HG02588 (cell line): ENCODE results near the gene SCFD2.

Experiments used
- ATAC-seq: cut with Tn5 transposase; IDR thresholded peaks from one replicate; pipeline ENCODE4 v1.9.1; 2021; ENCODE audit warnings: mild to moderate bottlenecking, moderate library complexity; ENCODE audit not compliant: unreplicated experiment

Gene SCFD2

GRCh38 chr4:52904421-52904820, 461.4 kb downstream of the SCFD2 start:
- ATAC-seq: no peak

GRCh38 chr4:52903273-52903672, 462.6 kb downstream of the SCFD2 start:
- no peak for ATAC-seq

- no peak for ATAC-seq
Observed at GRCh38 chr4:52894443-52894842, 471.4 kb downstream of the SCFD2 start.

GRCh38 chr4:52892880-52893279, 473.0 kb downstream of the SCFD2 start:
- no peak for ATAC-seq

GRCh38 chr4:52891743-52892142, 474.1 kb downstream of the SCFD2 start:
- ATAC-seq: no peak

GRCh38 chr4:52890521-52890791, 475.4 kb downstream of the SCFD2 start:
- ATAC-seq: no peak

- ATAC-seq: no peak
Observed at GRCh38 chr4:52889778-52890520, 475.9 kb downstream of the SCFD2 start.

GRCh38 chr4:52889354-52889753, 476.5 kb downstream of the SCFD2 start:
- no peak for ATAC-seq

- no peak for ATAC-seq
Observed at GRCh38 chr4:52884994-52885393, 480.9 kb downstream of the SCFD2 start.

GRCh38 chr4:52883707-52884669, 481.9 kb downstream of the SCFD2 start:
- no peak for ATAC-seq

- no peak for ATAC-seq
Observed at GRCh38 chr4:52883183-52883621, 482.7 kb downstream of the SCFD2 start.

GRCh38 chr4:52880994-52881393, 484.9 kb downstream of the SCFD2 start:
- no peak for ATAC-seq

GRCh38 chr4:52879471-52879870, 486.4 kb downstream of the SCFD2 start:
- no peak for ATAC-seq

GRCh38 chr4:52877694-52878093, 488.2 kb downstream of the SCFD2 start:
- no peak for ATAC-seq

GRCh38 chr4:52877036-52877435, 488.8 kb downstream of the SCFD2 start:
- no peak for ATAC-seq

- no peak for ATAC-seq
Observed at GRCh38 chr4:52876069-52876468, 489.8 kb downstream of the SCFD2 start.

- no peak for ATAC-seq
Observed at GRCh38 chr4:52874948-52875347, 490.9 kb downstream of the SCFD2 start.

- ATAC-seq: no peak
Observed at GRCh38 chr4:52873861-52874343, 492.0 kb downstream of the SCFD2 start.

- ATAC-seq: no peak
Observed at GRCh38 chr4:52873191-52873590, 492.7 kb downstream of the SCFD2 start.

- no peak for ATAC-seq
Observed at GRCh38 chr4:52870225-52870624, 495.6 kb downstream of the SCFD2 start.

GRCh38 chr4:52869656-52870055, 496.2 kb downstream of the SCFD2 start:
- no peak for ATAC-seq

GRCh38 chr4:52869196-52869595, 496.7 kb downstream of the SCFD2 start:
- ATAC-seq: no peak
